DMS153 treated with DMSO at 0.1 percent for 48 hours (cell line): Measurements from ENCODE around the gene BRICD5.

Source experiments
- DNase-seq: peaks from one replicate; lab custom pipeline; 2025; ENCODE audit not compliant: unreplicated experiment; lab: John Stamatoyannopoulos, UW

BRICD5 gene

DNA sequence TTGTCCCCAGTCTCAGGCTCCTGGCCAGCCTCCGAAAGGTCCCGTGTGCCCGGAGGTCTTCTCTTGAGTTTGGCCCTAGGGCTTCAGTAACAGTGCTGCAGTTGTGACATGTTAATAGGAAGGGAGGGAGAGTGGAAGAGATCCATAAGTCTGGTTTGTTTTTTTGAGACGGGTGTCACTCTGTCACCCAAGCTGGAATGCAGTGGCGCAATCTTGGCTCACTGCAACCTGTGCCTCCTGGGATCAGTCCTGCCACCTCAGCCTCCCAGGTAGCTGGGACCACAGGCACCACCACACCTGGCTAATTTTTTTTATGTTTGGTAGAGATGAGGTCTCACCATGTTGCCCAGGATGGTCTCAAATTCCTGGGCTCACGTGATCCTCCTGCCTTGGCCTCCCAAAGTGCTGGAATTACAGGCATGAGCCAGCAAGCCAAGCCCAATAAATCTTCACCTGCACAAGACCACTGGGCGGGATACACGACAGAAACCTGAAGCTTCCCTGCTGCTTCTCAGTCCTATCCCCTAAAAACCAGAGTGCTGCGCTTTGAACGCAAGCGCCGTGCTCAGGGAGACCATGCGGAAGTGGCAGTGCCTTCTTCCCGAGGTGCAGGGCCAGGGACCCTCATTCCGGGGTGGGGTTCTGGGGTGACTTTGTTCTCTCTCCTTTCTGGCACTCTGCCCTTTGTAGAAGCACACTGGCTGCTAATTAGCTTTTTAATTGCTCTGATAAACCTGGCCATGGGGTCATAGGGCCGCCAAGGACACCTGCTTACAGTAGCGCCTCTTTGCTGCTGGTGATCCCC lies 44.2 kb downstream of the BRICD5 start:
- DNase-seq: no peak

DNA sequence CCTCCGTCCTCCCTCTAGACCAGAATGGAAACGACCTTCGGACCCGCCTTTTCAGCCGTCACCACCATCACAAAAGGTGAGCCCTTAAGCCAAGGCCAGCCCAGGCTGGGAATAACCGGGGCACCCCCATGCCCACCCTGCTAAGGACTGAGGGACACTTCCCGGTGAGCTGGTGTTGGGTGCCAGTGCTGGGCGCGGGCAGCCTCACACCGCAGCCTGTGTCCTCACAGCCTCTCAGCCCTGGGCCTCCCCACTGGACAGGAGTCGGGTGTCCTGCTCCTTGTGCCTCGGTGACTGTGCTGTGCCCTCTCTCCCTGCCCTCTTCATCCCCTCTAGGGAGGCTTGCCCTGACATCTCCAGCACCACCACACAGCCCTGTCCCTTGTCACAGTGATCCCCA lies 44.8 kb downstream of the BRICD5 start:
- no peak for DNase-seq

DNA sequence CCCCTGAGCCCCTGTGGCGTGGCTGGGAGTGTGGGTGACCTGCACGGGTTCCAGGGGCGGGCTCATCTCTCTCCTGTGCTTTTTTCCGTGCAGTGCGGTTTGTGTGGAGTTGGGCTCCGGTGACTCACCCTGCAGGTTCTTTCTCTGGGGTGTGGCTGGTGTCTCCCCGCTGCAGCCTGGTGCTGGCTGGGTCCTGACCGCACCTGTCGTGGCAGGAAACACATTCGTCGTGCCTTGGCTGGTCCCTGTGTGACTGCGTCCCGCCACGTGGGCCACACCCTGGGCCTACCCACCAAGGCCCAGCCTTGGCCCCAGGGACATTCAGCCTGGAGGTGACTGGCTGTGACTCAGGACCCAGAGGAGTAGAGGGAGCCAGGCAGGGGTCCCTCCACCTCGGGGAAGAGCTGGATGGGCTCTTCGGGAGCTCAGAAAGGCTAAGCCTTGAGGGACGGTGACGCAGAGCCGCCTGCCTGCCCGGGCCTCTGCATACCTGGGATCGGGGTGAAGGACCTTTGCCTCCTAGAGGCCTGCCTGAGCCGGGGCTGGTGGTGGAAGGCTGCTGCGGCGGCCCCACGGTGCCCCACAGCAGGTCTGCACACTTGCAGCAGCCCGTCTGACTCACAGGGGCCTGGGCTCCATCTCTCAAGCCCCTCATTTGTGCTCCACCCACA lies 47.3 kb downstream of the BRICD5 start:
- DNase-seq: no peak

DNA sequence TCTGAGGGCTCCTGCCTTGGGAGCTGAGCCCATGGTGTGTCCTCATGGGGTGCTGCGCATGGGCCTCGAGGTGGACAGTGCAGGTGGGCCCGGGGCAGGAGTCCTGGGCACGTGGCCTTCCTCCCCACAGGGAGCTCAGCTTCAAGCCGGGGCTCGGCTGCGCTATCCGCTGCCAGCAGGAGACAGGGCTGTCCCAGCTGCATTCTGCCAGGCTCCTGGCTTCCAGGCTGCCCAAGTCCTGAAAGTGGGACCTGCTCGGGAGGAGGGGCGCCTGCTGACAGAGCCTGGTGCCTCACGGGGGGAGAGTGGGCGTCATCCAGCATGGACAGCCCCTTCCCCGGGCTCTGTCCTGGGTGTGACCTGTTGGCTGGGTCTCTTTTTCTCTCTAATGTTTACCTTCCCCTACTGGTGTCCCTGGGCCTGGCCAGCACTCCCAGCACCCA lies 48.0 kb downstream of the BRICD5 start:
- no peak for DNase-seq

DNA sequence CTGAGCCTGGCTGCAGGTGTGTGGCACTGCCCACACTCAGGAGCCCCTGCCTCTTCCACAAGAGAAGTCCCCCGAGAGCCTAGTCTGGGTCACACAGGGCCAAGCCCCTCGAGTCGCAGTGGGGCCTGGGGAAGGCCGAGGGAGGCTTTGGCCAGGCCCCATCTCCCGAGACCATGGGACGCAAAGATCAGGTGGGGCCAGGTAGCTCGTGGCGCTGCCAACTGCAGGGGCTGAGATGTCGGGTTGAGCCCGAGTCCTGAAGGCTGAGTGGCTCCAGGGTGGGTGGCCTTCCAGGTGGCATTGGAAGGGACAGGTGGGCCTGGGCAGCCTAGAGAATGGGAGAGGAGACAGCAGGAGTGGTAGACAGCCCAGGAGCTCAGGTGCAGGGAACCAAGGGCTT lies 48.8 kb downstream of the BRICD5 start:
- DNase-seq: no peak

DNA sequence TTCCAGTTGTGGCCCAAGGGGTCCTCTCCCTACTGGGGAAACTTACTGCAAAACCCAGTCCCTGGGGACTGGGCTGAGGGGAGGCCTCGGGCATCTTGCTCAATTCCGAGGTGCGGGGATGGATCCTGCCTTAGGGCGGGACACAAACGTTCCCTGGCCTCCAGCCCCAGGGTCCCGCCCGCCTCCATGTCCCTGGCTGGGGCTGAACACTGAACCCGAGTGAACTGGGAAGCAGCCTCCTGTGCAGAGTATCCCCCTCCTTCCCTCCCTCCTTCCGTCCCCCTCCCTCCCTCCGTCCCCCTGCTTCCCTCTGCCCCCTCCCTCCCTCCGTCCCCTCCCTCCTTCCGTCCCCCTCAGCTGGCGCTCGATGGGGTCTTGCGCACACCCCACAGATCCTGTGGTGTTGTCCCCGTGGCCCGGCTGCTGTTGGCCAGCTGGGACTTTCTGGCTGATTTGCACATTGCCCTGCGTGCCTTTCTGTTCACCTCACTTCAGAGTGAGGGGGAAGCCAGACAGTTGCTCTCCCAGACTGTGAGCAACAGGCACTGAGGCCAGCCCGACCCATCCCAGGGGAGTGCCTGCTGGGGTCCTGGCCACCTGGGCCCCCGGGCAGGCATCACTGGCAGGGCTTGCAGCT lies 49.6 kb downstream of the BRICD5 start:
- DNase-seq: no peak
